Measurements from ENCODE around the gene SUPT7L.

DNA sequence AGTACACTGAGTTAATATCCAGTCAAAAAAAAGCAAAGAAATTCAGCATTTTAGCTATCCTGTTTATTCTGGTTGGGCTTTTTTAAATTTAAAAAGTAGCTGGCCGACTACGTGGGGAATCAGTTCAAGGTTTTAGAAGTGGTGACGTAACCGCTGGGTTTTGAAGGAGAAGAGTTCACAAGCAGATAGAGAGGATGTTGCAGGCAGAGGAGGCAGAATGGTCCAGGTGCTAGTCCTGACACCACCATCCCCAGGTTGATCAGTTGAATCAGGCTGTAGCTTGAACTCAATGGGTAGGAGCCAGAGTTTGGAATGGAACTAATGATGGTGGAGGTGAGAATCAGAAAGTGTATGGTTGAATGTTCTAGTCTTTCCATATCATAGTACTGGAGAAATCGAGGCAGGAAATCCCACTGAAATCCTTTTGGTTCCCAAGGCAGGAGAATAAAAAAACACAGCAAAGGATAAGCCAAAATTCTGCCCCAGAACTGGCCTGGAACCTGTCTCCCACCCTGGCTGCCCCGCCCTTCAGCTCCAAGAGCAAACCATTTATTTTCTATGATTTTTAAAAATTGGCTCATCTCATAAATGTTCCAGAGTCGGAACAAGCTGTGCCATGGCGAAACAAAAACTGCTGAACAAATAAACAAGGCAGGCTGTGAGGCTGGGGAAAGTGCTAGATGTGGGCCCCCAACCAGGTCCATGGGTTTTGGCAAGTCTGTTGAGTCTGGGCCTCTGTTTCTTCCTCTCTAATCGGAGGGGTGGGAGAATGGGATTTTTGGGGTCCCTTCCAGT is 44.2 kb upstream of the SUPT7L start:
- TF ChIP-seq CTCF (conservative IDR thresholded peaks at IDR 0.05) (no peak), ZFX (IDR thresholded peaks at IDR 0.05) (no peak)
